ENCODE measurements around the gene BRSK2.

- no peak for TF ChIP-seq CTCF (conservative IDR thresholded peaks at IDR 0.05; ENCODE audit: low read depth, low read length)
- no peak for TF ChIP-seq EZH2 (IDR thresholded peaks at IDR 0.05; ENCODE audit: low read length, unreplicated experiment)
- TF ChIP-seq EZH2phosphoT487 (IDR thresholded peaks at IDR 0.05; ENCODE audit: borderline replicate concordance, low read length), result no peak
Observed at GRCh38 chr11:1498262-1498661, 108.5 kb downstream of the BRSK2 start.
